Stimulated activated CD4-positive, alpha-beta T cell treated with anti-CD3 and anti-CD28 coated beads, Interleukin-4, amount 100 ng/mL, for 1 hour (primary cell): Measurements from ENCODE around the gene BICRA.
"Not testable (repeated sequence)": the region's sequence is repeated elsewhere in the genome, so short reads cannot be mapped to it uniquely, and the experiment has no call there.

Experiments used
- DNase-seq: peaks from one replicate; pipeline ENCODE4 v3.0.0-alpha.2; 2020

BICRA gene

GRCh38 chr19:47608969-47609905 lies at the start of gene BICRA:
Gene BICRA, plus strand, starts transcription at chr19:47609134. Its CDS starts 64,441 bp downstream, at chr19:47673575.
- DNase-seq, result peak; percentile 85

DNA sequence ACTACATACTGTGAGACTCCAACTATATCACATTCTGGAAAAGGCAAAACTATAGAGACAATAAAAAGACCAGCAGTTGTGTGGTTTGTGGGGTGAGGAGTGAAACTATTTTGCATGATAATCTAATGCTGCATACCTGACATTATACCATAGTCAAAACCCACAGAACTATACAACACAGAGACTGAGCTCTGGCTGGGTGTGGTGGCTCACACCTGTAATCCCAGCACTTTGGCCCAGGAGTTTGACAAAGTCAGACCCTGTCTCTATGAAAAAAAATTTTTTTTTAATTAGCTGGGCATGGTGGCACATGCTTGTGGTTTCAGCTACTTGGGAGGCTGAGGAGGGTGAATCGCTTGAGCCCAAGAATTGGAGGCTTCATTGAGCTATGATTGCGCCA lies 47.9 kb upstream of the BICRA start:
- DNase-seq, result no peak

DNA sequence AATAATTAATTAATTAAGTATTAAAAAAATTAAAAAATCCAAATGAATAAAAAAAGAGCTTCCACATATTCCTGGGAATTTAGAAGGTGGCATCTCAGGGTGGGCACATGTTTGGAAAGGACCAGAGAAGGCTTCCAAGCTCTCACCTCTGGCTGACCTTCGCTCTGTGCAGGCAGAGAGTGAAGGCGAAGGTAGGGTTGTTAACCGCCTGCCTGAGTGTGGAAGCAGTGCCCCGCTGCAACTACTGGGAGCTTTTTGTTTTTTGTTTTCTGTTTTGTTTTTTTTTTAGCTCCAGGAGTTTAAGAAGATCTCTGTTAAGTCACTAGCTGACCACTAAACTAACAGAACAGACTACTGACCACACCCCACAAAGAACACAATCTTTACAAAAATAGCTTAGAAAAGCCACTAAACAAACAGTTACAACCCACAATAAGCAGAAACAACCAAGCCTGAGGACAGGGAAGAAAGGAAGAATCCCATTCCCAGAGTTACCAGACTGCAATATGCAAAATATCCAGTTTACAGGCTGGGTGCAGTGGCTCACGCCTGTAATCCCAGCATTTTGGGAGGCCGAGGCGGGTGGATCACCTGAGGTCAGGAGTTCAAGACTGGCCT lies 47.4 kb upstream of the BICRA start:
- no peak for DNase-seq

GRCh38 chr19:47564081-47564480 lies 44.9 kb upstream of the BICRA start:
- no peak for DNase-seq

- DNase-seq, result no peak
Measured at GRCh38 chr19:47569331-47569730, 39.6 kb upstream of the BICRA start.

GRCh38 chr19:47572635-47573034 lies 36.3 kb upstream of the BICRA start:
- DNase-seq, result no peak

DNA sequence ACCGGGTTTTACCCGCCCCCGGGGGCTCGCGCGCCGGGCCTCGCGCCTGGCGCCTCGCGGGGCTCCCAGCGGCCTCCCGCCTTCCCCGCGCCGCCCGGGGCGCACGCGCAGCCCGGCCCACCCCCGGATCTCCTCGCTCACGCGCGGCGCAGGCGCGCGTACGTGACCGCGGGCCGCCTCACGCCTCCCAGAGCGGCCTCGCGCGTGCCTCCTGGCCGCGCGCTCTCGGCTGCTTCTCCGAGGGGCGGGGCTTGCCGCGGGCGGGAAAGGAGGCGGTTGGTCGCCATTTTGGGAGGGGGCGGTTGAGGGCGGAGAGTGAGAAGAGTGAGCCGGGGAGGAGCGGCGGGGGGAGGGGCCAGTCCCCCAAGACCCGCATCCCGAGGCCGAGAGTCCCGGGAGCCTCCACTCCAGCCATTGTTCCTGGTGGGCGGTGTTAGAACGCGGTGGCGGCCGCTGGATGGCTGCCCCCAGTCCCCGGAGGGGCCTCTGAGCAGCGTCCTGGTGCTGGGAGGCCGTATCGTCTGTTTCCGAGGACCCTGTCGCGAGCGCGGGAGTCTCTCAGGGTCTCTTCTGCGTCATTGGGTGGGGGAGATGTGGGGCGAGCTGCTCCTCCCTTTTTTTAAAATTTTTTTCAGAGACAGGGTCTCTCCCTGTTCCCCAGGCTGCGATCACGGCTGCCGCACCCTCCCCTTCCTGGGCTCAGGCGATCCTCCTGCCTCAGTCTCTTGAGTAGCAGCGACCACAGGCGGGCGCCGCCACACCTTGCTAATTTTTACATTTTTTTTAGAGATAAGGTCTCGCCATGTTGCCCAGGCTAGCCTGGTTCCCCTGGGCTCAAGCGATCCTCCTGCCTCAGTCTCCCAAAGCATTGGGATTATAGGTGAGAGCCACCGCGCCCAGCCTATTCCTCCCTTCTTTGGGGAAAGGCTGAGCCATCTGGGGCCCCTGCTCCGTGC lies 35.6 kb upstream of the BICRA start, which contains the start of gene ZNF541:
TSS of gene ZNF541 (minus strand) at position 78 of the 956 bp plus-strand sequence. CDS start 17,292 bp downstream, outside the sequence.
- peak; percentile 88 for DNase-seq

- no peak for DNase-seq
Measured at GRCh38 chr19:47580397-47580796, 28.5 kb upstream of the BICRA start.

GRCh38 chr19:47581605-47582319 lies 27.2 kb upstream of the BICRA start:
- DNase-seq, result no peak

DNA sequence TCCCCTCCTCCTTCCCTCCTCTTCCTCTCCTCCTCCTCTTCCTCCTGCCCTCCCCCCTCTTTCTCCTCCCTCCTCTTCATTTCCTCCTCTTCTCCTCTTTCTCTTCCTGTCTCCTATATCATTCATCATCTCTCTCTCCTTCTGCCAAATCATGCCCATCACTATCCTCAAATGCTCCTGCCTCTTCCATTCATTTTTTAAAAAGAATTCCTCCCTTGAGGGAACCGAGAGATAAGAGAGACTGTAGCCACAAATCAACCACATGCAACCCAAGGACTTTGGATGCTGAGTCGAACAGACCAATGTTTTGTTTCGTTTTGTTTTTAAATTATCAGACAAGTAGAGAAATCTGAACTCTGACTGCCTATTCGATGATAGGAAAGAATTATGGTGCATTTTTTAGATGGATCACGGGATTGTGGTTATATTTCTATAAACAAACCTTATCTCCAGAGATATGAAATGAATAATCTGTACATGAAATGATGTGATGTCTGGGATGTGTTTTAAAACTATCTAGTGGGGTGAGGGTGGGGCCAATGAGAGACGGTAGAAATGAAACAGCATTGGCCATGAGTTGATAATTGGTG lies 26.5 kb upstream of the BICRA start:
- DNase-seq, result no peak

- not testable (repeated sequence) for DNase-seq
Measured at GRCh38 chr19:47583161-47583560, 25.8 kb upstream of the BICRA start.

- DNase-seq, result no peak
Measured at GRCh38 chr19:47587295-47587694, 21.6 kb upstream of the BICRA start.

GRCh38 chr19:47589824-47590223 lies 19.1 kb upstream of the BICRA start:
- DNase-seq, result no peak

- no peak for DNase-seq
Measured at GRCh38 chr19:47593860-47594259, 15.1 kb upstream of the BICRA start.

DNA sequence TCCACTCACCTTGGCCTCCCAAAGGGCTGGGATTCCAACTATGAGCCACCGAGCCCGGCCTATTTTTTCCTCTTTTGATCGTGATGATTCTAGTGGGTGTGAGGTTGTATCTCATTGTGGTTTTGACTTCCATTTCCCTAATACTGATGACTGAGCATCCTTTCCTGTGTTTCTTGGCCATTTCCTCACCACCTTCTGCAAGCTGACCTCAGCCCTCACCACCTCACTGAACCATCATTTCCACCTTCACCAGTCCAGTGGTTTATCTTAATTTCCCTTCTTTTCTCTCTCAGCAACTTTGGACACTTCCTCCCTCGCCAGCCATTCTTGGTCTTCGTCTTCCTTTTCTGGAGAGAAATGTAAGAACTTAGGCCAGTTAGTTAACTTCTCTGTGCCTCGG lies 13.0 kb upstream of the BICRA start:
- no peak for DNase-seq

DNA sequence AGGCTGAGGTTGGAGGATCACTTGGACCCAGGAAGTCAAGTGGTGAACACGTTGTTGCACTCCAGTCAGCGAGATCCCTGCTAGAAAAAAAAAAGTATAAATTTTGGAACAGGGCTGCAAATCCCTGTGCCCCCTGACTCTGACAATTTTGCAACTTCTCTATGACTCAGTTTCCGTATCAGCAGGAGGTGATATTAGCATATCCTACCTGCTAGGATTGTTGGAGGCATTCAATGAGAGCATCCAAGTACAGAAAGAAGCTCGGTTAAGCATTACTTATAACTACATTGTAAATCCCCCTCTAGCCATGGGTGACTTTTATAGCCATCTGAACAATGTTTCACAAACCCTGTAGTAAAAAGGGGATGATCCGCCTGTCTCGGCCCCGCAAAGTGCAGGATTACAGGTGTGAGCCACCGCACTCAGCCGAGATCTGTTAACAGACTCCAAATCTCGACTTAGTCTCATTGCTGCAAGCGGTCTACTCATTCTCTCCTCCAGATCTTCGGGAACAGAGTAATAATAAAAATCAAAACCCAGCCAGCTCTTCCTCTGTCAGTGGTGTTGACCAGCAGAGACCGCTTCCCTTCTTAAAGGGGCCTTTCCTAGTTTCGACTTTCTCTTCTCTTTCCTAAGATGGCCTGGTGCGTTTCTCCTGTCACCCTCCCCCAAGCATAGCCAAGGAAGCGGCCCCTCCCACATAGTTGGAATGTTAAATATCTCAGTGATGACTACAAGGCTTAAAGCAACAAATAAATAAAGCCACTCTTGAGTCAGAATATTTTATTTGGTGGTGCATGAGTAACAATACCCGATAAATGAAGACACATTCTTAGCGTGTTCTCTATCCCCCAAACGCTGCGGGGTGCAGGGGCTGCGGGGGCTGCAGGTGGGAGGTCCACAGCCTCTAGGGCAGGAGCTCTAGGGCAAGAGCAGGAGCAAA lies 10.3 kb upstream of the BICRA start:
- DNase-seq, result no peak

DNA sequence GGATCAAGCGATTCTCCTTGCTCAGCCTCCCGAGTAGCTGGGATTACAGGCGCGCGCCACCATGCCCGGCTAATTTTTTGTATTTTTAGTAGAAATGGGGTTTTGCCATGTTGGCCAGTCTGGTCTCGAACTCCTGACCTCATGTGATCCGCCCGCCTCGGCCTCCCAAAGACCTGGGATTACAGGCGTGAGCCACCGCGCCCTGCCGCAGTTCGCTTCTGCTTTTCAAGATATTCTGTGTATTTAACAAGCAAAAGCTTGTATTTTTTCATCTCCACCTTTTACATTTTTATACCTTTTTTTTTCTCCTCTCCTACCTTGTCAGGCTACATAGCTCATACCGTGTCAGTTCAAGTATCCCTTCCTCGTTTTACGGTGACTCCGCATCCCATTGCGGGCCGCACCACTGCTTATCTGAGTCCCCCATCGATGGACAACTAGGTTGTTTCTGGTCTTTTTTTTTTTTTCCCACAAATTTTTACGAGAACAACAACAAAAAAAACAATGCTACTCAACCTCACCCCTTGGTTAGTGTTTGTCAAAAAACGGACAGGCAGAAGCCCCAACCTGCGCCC lies 9.2 kb upstream of the BICRA start:
- DNase-seq, result not testable (repeated sequence)

- DNase-seq, result peak; percentile 99
Measured at GRCh38 chr19:47600246-47601179, 8.4 kb upstream of the BICRA start.
